Large intestine (tissue), 3 donors: ENCODE data around the gene SYVN1. TPM values are rescaled to one million over a fixed set of nuclear protein-coding genes. Genes with fewer than 3 reads are reported as not detected.

ENCODE experiments used
- DNase-seq, 2 donors: peaks; one replicate each; pipeline versions ENCODE4 v3.0.0 to v3.0.0-alpha.2; 2013
- H3K27ac ChIP-seq: one replicate; pipeline ENCODE4 v1.5.1; 2013; ENCODE audit warnings: low read length
- H3K27me3 ChIP-seq: 2 replicates; pipeline ENCODE4 v1.6.1; 2013; ENCODE audit warnings: low read length; ENCODE audit not compliant: control insufficient read depth, insufficient read depth
- H3K36me3 ChIP-seq: 2 replicates; pipeline ENCODE4 v1.6.1; 2013; ENCODE audit warnings: low read length; ENCODE audit not compliant: control insufficient read depth, insufficient read depth
- H3K4me1 ChIP-seq: one replicate; pipeline ENCODE4 v1.6.1; 2013; ENCODE audit warnings: low read length; ENCODE audit not compliant: control insufficient read depth, insufficient read depth
- H3K4me3 ChIP-seq: one replicate; pipeline ENCODE4 v1.5.1; 2013; ENCODE audit warnings: low read length
- H3K9me3 ChIP-seq: one replicate; pipeline ENCODE4 v1.6.1; 2013; ENCODE audit warnings: mild to moderate bottlenecking, low read depth, low read length, moderate library complexity; ENCODE audit not compliant: control insufficient read depth
- WGBS: methylation state at CpG from one replicate; pipeline ENCODE4 v1.1.5; 2013; ENCODE audit warnings: low lambda C conversion rate; ENCODE audit not compliant: insufficient coverage; 5-methylcytosine and 5-hydroxymethylcytosine counted together
- polyA plus RNA-seq: library from polyadenylated mRNA; unstranded; fragments of 120-200 nt; gene quantifications from one replicate; pipeline ENCODE4 v1.2.1, GENCODE V29; 2013

The SYVN1 gene
- polyA plus RNA-seq, 1 donor: 37.9 TPM

DNA sequence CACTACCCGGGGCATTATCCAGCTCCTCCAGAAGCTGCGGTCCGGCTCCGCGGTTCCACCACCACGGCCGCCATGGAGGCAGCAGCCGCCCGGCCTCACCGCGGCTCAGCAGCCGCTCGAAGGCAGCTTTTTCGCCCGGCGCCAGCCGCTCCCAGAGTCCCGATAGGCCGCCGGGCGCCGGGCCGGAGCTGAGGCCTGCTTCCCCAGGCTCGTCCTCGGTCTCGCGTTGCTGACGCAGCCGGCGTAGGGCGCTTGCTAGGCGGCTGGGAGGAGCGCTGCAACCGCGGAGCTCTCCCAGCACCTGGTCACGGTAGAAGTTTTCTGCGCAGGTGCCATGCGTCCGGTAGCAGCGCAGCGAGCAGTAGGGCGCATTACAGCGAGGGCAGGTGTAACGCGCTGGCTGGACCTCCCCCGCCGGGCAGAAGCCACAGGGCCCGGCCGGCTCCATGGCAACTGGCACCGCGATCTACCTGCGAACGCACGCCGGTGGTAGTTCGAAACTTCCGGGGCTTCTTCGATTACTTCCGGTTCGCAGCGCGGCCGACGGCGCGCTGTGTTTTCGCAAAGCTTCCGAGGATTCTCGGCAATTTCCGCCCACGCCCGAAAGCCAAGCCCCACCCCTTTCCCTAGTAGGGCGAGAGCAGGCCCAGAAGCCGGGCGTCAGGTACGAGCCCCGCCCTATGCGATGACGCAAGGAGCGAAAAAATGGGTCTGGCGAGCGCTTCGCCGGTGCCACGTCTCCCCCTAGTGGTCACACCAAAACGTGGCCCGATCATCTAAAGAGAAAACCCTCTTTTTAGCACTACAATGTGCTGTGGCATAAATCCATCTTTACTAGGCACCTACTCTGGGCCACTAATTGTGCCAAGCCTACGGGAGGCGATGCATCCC lies 16.9 kb downstream of the SYVN1 start, which contains the start of gene ZNHIT2:
TSS of gene ZNHIT2 (minus strand) at position 496 of the 891 bp plus-strand sequence. CDS start at position 448, 48 bp downstream.
- H3K9me3 ChIP-seq: no peaks in the 10 kb centered on the region
- peak; percentile 99 for DNase-seq
- H3K4me3 ChIP-seq: peak within 1 kb of the TSS; percentile 94
- peaks cover 44% of the 10 kb centered on the region for H3K4me1 ChIP-seq
- peak within 1 kb of the TSS; percentile 78 for H3K27ac ChIP-seq
- peaks cover 41% of the 10 kb centered on the region for H3K36me3 ChIP-seq
- H3K27me3 ChIP-seq: peaks cover 2% of the 10 kb centered on the region
- no CpG with 5 or more reads among the region's 89 CpGs for WGBS

DNA sequence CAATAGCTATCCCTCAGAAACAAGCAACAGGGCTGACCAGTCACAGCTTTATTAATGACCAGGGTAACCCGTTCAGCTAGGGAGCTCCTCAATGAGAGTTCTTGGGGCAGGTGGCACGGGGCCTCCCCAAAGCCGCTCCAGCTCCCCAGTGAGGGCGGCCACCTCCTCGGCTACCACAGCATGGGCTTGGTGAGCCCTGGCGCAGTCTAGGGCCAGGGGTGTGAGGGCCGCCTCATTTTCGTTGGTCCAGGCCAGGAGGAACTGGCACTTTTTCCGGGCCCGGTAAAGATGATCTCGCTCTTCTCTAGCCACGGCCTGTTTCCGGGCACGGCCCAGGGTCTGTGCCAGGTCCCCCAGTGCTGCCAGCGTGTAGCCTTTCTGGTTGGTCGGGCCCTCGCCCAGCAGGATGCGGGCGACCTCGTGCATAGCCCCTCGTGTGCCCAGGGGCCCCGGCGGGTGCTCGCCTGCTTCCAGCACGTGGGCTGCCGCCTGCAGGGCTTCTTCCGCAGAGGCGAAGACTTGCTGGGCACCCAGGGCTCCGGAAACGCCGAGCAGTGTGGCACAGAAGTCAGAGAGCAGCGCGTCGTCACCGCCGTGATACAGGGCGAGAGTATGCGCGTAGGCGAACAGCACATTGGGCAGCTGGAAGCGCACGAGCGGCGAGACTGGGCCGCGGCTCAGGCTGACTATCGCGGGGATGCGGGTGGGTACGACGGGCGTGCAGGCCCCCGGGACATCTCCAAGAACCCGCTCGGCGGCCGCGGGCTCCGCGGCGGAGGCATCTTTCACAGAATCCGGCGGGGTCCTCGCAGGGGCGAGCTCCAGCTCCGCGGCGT lies 17.7 kb downstream of the SYVN1 start:
- Histone ChIP-seq H3K36me3 (peaks cover 41% of the 10 kb centered on the region), H3K4me3 (peak overlapping the region; percentile 94), H3K9me3 (no peaks in the 10 kb centered on the region), H3K27ac (peak overlapping the region; percentile 78), H3K27me3 (peaks cover 2% of the 10 kb centered on the region), H3K4me1 (peaks cover 44% of the 10 kb centered on the region)
- no CpG with 5 or more reads among the region's 68 CpGs for WGBS
- DNase-seq: peak in 1 of 2 donors; percentile 57

DNA sequence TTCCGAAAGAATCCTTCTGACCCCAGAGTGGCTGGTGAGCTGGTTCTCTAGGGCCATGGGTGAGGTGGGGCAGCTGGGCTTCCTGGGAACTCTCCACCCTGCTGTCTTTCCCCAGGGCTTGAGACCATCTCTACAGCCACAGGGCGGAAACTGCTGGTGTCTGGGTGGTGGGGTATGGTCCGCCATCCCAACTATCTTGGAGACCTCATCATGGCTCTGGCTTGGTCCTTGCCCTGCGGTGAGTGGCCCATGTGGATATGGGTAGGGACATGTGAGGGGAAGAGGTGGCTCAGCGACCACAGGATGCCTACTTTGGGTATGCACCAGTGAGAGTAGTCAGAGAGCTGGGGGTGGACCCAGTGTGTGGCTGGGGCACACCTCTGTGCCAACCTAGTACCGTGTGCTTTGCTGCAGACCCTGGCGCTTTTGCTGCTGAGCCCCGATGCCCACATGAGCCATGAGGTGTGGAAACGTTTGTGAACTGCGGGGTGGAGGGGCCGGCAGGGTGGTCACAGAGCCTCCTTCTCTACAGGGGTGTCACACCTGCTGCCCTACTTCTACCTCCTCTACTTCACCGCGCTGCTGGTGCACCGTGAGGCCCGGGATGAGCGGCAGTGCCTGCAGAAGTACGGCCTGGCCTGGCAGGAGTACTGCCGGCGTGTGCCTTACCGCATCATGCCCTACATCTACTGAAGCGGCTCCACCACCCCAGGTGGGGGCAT lies 18.8 kb downstream of the SYVN1 start:
- H3K27me3 ChIP-seq: peaks cover 2% of the 10 kb centered on the region
- H3K4me1 ChIP-seq: peaks cover 45% of the 10 kb centered on the region
- WGBS: no CpG with 5 or more reads among the region's 21 CpGs
- peaks cover 38% of the 10 kb centered on the region for H3K36me3 ChIP-seq
- no peak overlapping the region for H3K4me3 ChIP-seq
- no peaks in the 10 kb centered on the region for H3K9me3 ChIP-seq
- H3K27ac ChIP-seq: no peak overlapping the region
- no peak for DNase-seq

DNA sequence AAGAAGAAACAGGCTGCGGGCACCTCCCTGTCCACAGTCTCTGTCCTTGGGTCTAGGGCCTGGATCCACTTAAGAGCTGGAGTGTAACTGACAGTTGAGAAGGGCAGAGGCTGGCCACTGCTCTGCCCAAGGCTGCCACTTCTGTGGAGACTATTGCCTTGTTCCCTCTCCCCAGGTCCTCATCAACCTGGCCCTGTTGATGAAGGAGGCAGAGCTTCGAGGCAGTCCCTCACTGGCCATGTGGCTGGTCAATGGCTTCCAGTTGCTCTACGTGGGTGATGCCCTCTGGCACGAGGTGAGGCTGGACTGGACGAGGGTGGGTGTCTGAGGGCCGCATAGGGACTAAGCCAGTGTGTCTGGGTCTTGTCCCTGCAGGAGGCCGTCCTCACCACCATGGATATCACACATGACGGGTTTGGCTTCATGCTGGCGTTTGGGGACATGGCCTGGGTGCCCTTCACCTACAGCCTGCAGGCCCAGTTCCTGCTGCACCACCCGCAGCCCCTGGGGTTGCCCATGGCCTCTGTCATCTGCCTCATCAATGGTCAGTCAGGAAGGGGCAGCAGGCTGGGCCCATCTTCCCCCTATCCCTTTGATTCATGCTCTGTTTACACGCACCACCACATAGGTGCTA lies 19.7 kb downstream of the SYVN1 start:
- no CpG with 5 or more reads among the region's 11 CpGs for WGBS
- no peak for DNase-seq
- H3K27me3 ChIP-seq: peaks cover 2% of the 10 kb centered on the region
- no peaks in the 10 kb centered on the region for H3K9me3 ChIP-seq
- H3K27ac ChIP-seq: no peak overlapping the region
- H3K4me1 ChIP-seq: peaks cover 42% of the 10 kb centered on the region
- H3K4me3 ChIP-seq: no peak overlapping the region
- H3K36me3 ChIP-seq: peaks cover 33% of the 10 kb centered on the region

DNA sequence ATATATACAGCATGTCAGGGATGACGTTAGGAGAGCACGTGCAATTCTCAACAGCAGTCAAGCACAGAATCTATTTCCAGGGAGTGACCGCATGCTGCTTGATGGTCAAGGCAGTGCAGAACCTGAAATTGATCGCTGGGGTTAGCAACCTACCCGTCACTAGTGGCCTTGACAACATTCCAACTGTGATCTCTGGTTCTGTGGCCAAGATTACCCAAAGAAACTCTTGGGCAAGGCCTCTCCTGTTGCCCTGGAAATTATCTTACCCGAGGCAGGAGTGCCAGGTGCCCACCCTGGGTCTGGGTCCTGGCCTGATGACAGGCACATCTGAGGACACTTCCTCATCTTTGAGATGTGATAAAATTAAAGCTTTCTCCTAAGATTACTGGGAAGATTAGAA lies 20.5 kb downstream of the SYVN1 start:
- no peaks in the 10 kb centered on the region for H3K9me3 ChIP-seq
- H3K4me1 ChIP-seq: peaks cover 42% of the 10 kb centered on the region
- DNase-seq: no peak
- H3K36me3 ChIP-seq: peaks cover 35% of the 10 kb centered on the region
- H3K4me3 ChIP-seq: peak overlapping the region; percentile 76
- 70% methylated on average over 2 of the region's 6 CpGs for WGBS
- H3K27me3 ChIP-seq: peaks cover 2% of the 10 kb centered on the region
- no peak overlapping the region for H3K27ac ChIP-seq

DNA sequence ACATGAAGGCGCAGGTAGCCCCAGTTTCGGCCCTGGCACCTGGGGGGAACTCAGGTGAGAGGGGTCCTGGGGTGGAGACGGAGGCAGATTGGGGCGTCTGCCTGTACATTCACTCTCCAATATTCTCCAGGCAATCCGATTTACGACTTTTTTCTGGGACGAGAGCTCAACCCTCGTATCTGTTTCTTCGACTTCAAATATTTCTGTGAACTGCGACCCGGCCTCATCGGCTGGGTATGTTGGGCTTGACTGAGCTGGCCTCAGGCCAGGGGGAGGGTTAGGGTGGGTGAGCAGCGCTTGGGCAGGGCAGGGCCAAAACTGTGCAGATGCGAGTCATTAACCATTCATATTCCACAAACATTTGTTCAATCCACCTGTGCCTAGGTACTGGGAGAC lies 21.0 kb downstream of the SYVN1 start:
- Histone ChIP-seq H3K9me3 (no peaks in the 10 kb centered on the region), H3K4me1 (peaks cover 37% of the 10 kb centered on the region), H3K36me3 (peaks cover 34% of the 10 kb centered on the region), H3K4me3 (peak overlapping the region; percentile 76), H3K27ac (peak overlapping the region; percentile 84), H3K27me3 (peaks cover 2% of the 10 kb centered on the region)
- no CpG with 5 or more reads among the region's 14 CpGs for WGBS
- DNase-seq: no peak

DNA sequence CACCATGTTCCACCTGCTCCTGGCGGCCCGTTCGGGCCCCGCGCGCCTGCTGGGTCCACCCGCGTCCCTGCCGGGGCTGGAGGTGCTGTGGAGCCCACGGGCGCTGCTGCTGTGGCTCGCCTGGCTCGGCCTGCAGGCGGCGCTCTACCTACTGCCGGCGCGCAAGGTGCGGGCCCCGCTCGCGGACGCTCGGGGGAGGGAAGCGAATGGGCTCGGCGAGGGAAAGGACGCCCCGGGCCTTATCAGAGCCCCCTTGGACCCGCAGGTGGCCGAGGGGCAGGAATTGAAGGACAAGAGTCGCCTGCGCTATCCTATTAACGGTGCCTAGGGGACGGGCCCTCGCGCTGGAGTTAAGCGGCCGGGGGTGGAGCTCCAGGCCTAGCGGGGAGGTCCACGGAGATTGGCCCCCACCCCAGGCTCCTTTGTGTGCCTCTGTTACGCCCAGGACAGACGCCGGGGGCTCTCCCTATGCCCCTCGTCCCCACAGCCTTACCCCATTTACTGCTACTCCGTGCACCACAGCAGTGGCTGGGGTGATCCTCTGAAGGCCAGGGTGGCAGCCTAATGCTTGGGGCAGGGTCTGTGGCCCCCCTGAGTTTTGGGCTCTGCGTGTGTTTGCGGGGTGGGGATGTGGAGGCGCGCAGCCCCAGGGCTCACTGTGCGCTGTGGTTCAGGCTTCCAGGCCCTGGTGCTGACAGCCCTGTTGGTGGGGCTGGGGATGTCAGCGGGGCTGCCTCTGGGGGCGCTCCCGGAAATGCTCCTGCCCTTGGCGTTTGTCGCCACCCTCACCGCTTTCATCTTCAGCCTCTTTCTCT lies 21.6 kb downstream of the SYVN1 start:
- peaks cover 2% of the 10 kb centered on the region for H3K27me3 ChIP-seq
- peak overlapping the region; percentile 76 for H3K4me3 ChIP-seq
- peak; percentile 57 to 77 for DNase-seq
- H3K9me3 ChIP-seq: peaks cover 5% of the 10 kb centered on the region
- H3K4me1 ChIP-seq: peaks cover 35% of the 10 kb centered on the region
- H3K27ac ChIP-seq: peak overlapping the region; percentile 84
- WGBS: no CpG with 5 or more reads among the region's 57 CpGs
- H3K36me3 ChIP-seq: peaks cover 34% of the 10 kb centered on the region

DNA sequence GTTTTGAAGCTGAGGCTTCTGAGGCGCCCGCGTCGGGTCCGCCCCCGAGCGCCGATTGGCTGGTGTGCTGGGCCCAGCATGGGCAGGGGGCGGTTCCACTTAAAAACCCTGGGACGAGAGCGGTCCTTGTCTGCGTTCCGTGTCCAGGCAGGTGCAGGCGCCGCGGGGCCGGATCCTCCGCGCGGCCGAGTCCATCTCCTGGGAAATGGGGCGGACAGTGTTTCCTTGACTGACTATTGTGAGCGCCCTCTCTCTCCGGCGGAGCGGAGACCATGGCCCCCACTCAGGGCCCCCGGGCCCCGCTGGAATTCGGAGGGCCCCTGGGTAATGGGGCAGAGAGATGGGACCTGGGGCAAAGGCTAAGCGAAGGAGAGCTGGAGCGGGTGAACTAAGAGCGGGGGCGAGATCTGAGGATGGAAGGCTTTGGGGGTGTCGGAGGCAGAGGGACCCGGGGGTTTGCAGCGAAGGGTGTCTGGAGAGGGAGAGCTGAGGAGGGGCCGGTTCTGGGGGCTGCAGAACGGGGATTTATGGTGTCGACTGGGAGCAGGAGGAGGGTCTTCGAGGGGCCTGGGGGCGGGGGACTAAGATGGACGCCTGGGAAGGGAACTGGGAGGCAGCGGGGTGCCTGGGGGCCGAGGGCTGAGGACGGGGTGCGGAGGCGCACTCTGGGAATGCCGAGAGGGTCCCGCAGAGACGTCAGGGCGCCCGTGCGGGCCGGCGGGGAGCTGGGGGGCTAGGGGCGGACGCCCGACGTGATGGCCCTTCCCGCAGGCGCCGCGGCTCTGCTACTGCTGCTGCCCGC lies 22.4 kb downstream of the SYVN1 start, which contains the start of gene TM7SF2:
TSS of gene TM7SF2 (plus strand) at position 129 of the 802 bp plus-strand sequence. CDS start at position 273, 144 bp downstream.
- peaks cover 40% of the 10 kb centered on the region for H3K36me3 ChIP-seq
- H3K4me1 ChIP-seq: peaks cover 35% of the 10 kb centered on the region

More for the DNA sequence above, 22.4 kb downstream of the SYVN1 start, which contains the start of gene TM7SF2:
- Histone ChIP-seq H3K27ac (peak within 1 kb of the TSS; percentile 84), H3K27me3 (peaks cover 2% of the 10 kb centered on the region), H3K4me3 (peak within 1 kb of the TSS; percentile 76), H3K9me3 (peaks cover 8% of the 10 kb centered on the region)
- WGBS: 0% methylated on average over 1 of the region's 64 CpGs
- DNase-seq: peak; percentile 94 to 96
